Colonic mucosa (tissue), 4 donors: ENCODE results near the gene ZNF773. TPM values are rescaled to one million over a fixed set of nuclear protein-coding genes. Genes with fewer than 3 reads are reported as not detected.

Experiments used
- DNase-seq: peaks from one replicate; pipeline ENCODE4 v3.0.0-alpha.2; 2020
- H3K27ac ChIP-seq: fragments of 200-600 bp; one replicate; pipeline ENCODE4 v1.8.0; 2021
- H3K27me3 ChIP-seq: fragments of 200-600 bp; one replicate; pipeline ENCODE4 v1.8.0; 2021
- H3K36me3 ChIP-seq: fragments of 200-600 bp; one replicate; pipeline ENCODE4 v1.8.0; 2021
- H3K4me1 ChIP-seq: fragments of 200-600 bp; one replicate; pipeline ENCODE4 v1.8.0; 2021; ENCODE audit warnings: mild to moderate bottlenecking
- H3K4me3 ChIP-seq: fragments of 200-600 bp; one replicate; pipeline ENCODE4 v1.8.0; 2021
- H3K9ac ChIP-seq, 2 donors: one replicate each; pipeline ENCODE4 v1.7.0; 2013; ENCODE audit warnings: control low read depth in 2 of 2, low read depth in 2 of 2, low read length in 2 of 2
- H3K9me3 ChIP-seq: fragments of 200-600 bp; one replicate; pipeline ENCODE4 v1.8.0; 2021
- intact Hi-C: fragments of 100-400 bp; cut with DNase I; formaldehyde crosslinking; loops from one replicate; pipeline ENCODE4 v1.14.1; 2022
- total RNA-seq, 2 donors: library from RNA; stranded (reverse); fragmentation: NEBNext Ultra II Directional in 1 of 2; extraction: Animal tissue kit (Norgen Biotek cat#: 25700) in 1 of 2; gene quantifications; one replicate each; pipeline ENCODE4 v1.2.1, GENCODE V29; 2021
- TF ChIP-seq, protein P1 (sequence below): fragments of 200-600 bp; IDR thresholded peaks from one replicate; pipeline ENCODE4 v1.8.0; 2022; ENCODE audit warnings: antibody characterized with exemption, mild to moderate bottlenecking
- donor health status: healthy.
- donor health status: DM: no; HTN: no; CAD: no.
- donor health status: DM: no; HTN: no; CAD: no.

ZNF773 gene
- total RNA-seq, 2 donors from 2014 or later, result 4.7 to 5.3 TPM

- H3K9ac ChIP-seq, result no peak overlapping the region
- H3K36me3 ChIP-seq, result peaks cover 5% of the 10 kb centered on the region
- H3K4me1 ChIP-seq, result no peaks in the 10 kb centered on the region
- H3K27me3 ChIP-seq, result no peaks in the 10 kb centered on the region
- intact Hi-C loops, result no loop called here
- H3K9me3 ChIP-seq, result peaks cover 9% of the 10 kb centered on the region
- TF ChIP-seq, protein P1, sequence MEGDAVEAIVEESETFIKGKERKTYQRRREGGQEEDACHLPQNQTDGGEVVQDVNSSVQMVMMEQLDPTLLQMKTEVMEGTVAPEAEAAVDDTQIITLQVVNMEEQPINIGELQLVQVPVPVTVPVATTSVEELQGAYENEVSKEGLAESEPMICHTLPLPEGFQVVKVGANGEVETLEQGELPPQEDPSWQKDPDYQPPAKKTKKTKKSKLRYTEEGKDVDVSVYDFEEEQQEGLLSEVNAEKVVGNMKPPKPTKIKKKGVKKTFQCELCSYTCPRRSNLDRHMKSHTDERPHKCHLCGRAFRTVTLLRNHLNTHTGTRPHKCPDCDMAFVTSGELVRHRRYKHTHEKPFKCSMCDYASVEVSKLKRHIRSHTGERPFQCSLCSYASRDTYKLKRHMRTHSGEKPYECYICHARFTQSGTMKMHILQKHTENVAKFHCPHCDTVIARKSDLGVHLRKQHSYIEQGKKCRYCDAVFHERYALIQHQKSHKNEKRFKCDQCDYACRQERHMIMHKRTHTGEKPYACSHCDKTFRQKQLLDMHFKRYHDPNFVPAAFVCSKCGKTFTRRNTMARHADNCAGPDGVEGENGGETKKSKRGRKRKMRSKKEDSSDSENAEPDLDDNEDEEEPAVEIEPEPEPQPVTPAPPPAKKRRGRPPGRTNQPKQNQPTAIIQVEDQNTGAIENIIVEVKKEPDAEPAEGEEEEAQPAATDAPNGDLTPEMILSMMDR, result no peak
- H3K27ac ChIP-seq, result no peak overlapping the region
- no peak for DNase-seq
- H3K4me3 ChIP-seq, result no peak overlapping the region
Measured at GRCh38 chr19:57552432-57552831, 52.7 kb downstream of the ZNF773 start.

DNA sequence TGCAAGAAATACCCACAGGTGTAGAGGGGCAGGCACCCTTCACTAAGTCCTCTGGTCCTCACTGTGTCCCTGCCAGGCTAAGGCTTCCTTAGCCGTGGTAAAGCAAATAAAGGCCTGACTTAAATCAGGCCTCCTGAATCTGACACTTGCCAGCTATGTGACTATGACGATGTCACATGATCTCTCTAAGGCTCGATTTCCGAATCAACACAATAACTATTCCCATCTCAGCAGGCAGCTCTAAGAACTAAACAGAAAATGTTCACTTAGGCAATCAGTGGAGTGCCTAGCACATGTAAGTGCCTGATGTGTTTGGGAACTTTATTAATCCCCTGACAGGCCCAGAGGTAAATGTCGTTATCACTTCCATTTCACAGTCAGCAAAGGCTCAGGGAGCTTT, 57.9 kb downstream of the ZNF773 start:
- Histone ChIP-seq H3K27me3 (no peaks in the 10 kb centered on the region), H3K36me3 (no peaks in the 10 kb centered on the region), H3K27ac (no peak overlapping the region), H3K9me3 (peaks cover 4% of the 10 kb centered on the region), H3K4me3 (no peak overlapping the region), H3K9ac (no peak overlapping the region), H3K4me1 (no peaks in the 10 kb centered on the region)
- TF ChIP-seq, protein P1, result no peak
- DNase-seq, result no peak
- intact Hi-C loops, result no loop called here

Other genes with a start within 250 kb of the ZNF773 start
- gene ZNF460, start 219.5 kb upstream of the ZNF773 start, total RNA-seq, result 10 to 100 TPM; 28.5 to 35.1 TPM
- 1 to 10 TPM; 3.2 to 3.7 TPM for gene ZNF543, start 179.5 kb upstream of the ZNF773 start, total RNA-seq
- gene ZNF304, start 148.7 kb upstream of the ZNF773 start, total RNA-seq, result 1 to 10 TPM; 3.6 TPM
- 1 to 10 TPM; 3.8 to 4.6 TPM for gene TRAPPC2B, start 136.4 kb upstream of the ZNF773 start, total RNA-seq
- 1 to 10 TPM; 1.2 to 2.3 TPM for gene ZNF547, start 136.4 kb upstream of the ZNF773 start, total RNA-seq
- gene ZNF548, start 110.1 kb upstream of the ZNF773 start, total RNA-seq, result 1 to 10 TPM; 6.5 to 7.6 TPM
- gene ZNF17, start 88.8 kb upstream of the ZNF773 start, total RNA-seq, result 1 to 10 TPM; 6.2 to 6.9 TPM
- gene ZNF749, start 64.6 kb upstream of the ZNF773 start, total RNA-seq, result 1 to 10 TPM; 9.2 to 9.3 TPM
- gene VN1R1, start 42.8 kb upstream of the ZNF773 start, total RNA-seq, result under 1 TPM; 0.21 to 0.25 TPM
- gene ZNF772, start 22.4 kb upstream of the ZNF773 start, total RNA-seq, result 1 to 10 TPM; 3.5 to 5.3 TPM
- gene ZNF419, start 12.2 kb upstream of the ZNF773 start, total RNA-seq, result 1 to 10 TPM; 3.6 to 4.4 TPM
- 1 to 10 TPM; 2.6 to 2.8 TPM for gene ZNF549, start 27.4 kb downstream of the ZNF773 start, total RNA-seq
- 1 to 10 TPM; 4.0 to 5.1 TPM for gene ZNF550, start 59.9 kb downstream of the ZNF773 start, total RNA-seq
- 1 to 10 TPM; 2.2 to 3.5 TPM for gene ZNF416, start 79.0 kb downstream of the ZNF773 start, total RNA-seq
- 1 to 10 TPM; 1.3 to 1.8 TPM for gene ZIK1, start 84.2 kb downstream of the ZNF773 start, total RNA-seq
- 1 to 10 TPM; 1.2 to 4.1 TPM for gene ZNF530, start 99.9 kb downstream of the ZNF773 start, total RNA-seq
- 1 to 10 TPM; 5.8 to 7.7 TPM for gene ZNF134, start 114.3 kb downstream of the ZNF773 start, total RNA-seq
- gene ZNF211, start 133.2 kb downstream of the ZNF773 start, total RNA-seq, result 1 to 10 TPM; 6.0 to 6.1 TPM
- not detected for gene ZSCAN4, start 169.0 kb downstream of the ZNF773 start, total RNA-seq
- 1 to 10 TPM; 4.7 to 5.9 TPM for gene ZNF551, start 182.0 kb downstream of the ZNF773 start, total RNA-seq
- gene ZNF154, start 209.3 kb downstream of the ZNF773 start, total RNA-seq, result 1 to 10 TPM in 1 of 2 donors, under 1 TPM in 1; 0.67 to 2.0 TPM
- 1 to 10 TPM; 2.9 TPM for gene ZNF671, start 227.7 kb downstream of the ZNF773 start, total RNA-seq
- gene ZNF776, start 246.9 kb downstream of the ZNF773 start, total RNA-seq, result 10 to 100 TPM; 13.5 to 14.5 TPM